Measurements from ENCODE around the gene TIPIN.
"Not testable (repeated sequence)": the region's sequence is repeated elsewhere in the genome, so short reads cannot be mapped to it uniquely, and the experiment has no call there.

The TIPIN gene

GRCh38 chr15:66362776-66363175, 6.3 kb upstream of the TIPIN start:
- DNase-seq (ENCODE audit: low read depth) = no peak
- TF ChIP-seq, protein P1, sequence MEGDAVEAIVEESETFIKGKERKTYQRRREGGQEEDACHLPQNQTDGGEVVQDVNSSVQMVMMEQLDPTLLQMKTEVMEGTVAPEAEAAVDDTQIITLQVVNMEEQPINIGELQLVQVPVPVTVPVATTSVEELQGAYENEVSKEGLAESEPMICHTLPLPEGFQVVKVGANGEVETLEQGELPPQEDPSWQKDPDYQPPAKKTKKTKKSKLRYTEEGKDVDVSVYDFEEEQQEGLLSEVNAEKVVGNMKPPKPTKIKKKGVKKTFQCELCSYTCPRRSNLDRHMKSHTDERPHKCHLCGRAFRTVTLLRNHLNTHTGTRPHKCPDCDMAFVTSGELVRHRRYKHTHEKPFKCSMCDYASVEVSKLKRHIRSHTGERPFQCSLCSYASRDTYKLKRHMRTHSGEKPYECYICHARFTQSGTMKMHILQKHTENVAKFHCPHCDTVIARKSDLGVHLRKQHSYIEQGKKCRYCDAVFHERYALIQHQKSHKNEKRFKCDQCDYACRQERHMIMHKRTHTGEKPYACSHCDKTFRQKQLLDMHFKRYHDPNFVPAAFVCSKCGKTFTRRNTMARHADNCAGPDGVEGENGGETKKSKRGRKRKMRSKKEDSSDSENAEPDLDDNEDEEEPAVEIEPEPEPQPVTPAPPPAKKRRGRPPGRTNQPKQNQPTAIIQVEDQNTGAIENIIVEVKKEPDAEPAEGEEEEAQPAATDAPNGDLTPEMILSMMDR (IDR thresholded peaks at IDR 0.05; ENCODE audit: low read depth, low read length, missing control alignments) = no peak
- H3K4me3 ChIP-seq (ENCODE audit: low read depth, low read length) = no peak overlapping the region

DNA sequence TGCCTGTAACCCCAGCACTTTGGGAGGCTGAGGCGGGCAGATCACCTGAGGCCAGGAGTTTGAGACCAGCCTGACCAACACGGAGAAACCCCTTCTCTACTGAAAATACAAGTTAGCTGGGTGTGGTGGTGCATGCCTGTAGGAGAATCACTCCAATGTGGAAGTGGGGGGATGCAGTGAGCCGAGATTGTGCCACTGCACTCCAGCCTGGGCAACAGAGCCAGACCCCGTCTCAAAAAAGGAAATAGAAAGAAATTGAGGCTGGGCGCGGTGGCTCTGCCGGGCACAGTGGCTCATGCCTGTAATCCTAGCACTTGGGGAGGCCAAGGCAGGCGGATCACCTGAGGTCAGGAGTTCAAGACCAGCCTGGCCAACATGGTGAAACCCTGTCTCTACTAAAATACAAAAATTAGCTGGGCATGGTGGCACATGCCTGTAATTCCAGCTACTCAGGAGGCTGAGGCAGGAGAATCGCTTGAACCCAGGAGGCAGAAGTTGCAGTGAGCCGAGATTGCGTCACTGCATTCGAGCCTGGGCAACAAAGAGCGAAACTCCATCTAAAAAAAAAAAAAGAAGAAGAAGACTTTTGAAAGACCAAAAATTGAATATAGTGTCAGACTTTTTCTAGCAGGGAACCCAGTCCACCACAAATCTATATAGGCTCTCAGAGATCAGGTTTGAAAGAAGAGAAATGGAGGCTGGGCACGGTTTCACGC, 5.4 kb upstream of the TIPIN start:
- H3K4me3 ChIP-seq (ENCODE audit: low read depth, low read length); DNase-seq (ENCODE audit: low read depth): not testable (repeated sequence)

GRCh38 chr15:66359740-66360139, 3.3 kb upstream of the TIPIN start:
- peak; percentile 52 for DNase-seq (ENCODE audit: low read depth)
- no peak overlapping the region for H3K4me3 ChIP-seq (ENCODE audit: low read depth, low read length)
- TF ChIP-seq, protein P1 (IDR thresholded peaks at IDR 0.05; ENCODE audit: low read depth, low read length, missing control alignments) = no peak

- H3K4me3 ChIP-seq (ENCODE audit: low read depth, low read length) = peak overlapping the region; percentile 81
- no peak for DNase-seq (ENCODE audit: low read depth)
- TF ChIP-seq, protein P1 (IDR thresholded peaks at IDR 0.05; ENCODE audit: low read depth, low read length, missing control alignments) = no peak
These were observed 467 bp downstream of the TIPIN start for GRCh38 chr15:66356077-66356358.

DNA sequence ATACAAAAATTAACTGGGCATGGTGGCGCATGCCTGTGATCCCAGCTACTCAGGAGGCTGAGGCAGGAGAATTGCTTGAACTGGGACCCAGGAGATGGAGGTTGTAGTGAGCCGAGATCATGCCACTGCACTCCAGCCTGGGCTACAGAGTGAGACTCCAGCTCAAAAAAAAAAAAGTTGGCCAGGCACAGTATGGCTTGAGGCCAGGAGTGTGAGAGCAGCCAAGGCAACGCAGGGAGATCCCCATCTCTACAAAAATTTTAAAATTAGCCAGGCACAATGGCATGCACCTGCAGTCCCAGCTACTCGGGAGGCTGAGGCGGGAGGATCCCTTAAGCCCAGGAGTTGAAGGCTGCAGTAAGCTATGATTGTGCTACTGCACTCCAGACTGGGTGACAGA, 8.0 kb downstream of the TIPIN start:
- not testable (repeated sequence) for H3K4me3 ChIP-seq (ENCODE audit: low read depth, low read length); DNase-seq (ENCODE audit: low read depth)

DNA sequence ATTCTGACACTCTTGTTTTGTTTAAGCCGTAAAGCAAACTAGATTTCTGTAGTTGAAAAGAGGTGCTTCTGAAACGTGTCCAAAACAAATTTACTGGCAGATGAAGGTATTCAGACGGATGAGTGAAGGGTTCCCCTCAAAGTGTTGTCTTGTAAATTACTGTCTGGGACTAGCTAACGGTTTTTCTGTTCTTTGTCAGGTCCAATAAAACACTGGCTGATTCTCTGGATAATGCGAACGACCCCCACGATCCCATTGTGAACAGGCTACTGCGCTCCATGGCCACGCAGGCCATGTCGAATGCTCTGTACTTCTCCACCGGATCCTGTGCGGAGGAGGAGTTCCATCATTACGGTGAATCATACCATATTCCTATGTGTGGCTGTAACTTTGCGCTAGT, 27.7 kb downstream of the TIPIN start:
- no peak overlapping the region for H3K4me3 ChIP-seq (ENCODE audit: low read depth, low read length)
- DNase-seq (ENCODE audit: low read depth) = no peak
- TF ChIP-seq, protein P1 (IDR thresholded peaks at IDR 0.05; ENCODE audit: low read depth, low read length, missing control alignments) = no peak

DNA sequence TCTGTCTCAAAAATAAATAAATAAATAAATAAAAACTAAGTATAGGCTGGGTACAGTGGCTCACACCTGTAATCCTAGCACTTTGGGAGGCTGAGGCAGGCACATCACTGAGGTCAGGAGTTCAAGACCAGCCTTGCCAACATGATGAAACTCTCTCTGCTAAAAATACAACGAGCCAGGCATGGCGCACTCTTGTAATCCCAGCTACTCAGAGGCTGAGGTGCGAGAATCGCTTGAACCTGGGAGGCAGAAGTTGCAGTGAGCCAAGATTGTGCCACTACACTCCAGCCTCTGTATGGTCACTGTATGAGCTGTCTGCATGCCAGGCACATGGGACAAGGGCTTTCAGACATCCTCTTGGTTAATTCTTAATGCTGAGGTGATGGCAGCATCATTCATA, 28.7 kb downstream of the TIPIN start:
- no peak for DNase-seq (ENCODE audit: low read depth)
- no peak overlapping the region for H3K4me3 ChIP-seq (ENCODE audit: low read depth, low read length)
- TF ChIP-seq, protein P1 (IDR thresholded peaks at IDR 0.05; ENCODE audit: low read depth, low read length, missing control alignments) = no peak

- TF ChIP-seq, protein P1 (IDR thresholded peaks at IDR 0.05; ENCODE audit: low read depth, low read length, missing control alignments) = no peak
These were observed 30.4 kb downstream of the TIPIN start for GRCh38 chr15:66326051-66326450.

More at GRCh38 chr15:66326051-66326450, 30.4 kb downstream of the TIPIN start:
- no peak for DNase-seq (ENCODE audit: low read depth)
- H3K4me3 ChIP-seq (ENCODE audit: low read depth, low read length) = no peak overlapping the region

All from GM12864 (cell line).